Measurements from ENCODE around the gene ESRRB.
A peak's percentile ranks its signal among the peaks of the same experiment; 100 is the strongest.

Gene ESRRB

GRCh38 chr14:76339728-76340615 lies 36.0 kb upstream of the ESRRB start:
- no peak for DNase-seq (ENCODE audit: low read depth)
- TF ChIP-seq CTCF (conservative IDR thresholded peaks at IDR 0.05; ENCODE audit: control insufficient read depth, insufficient read depth, low read depth, low read length): no peak
- no peak overlapping the region for H3K4me3 ChIP-seq (ENCODE audit: control insufficient read depth, low read depth, low read length)

- no peak for TF ChIP-seq CTCF (conservative IDR thresholded peaks at IDR 0.05; ENCODE audit: control insufficient read depth, insufficient read depth, low read depth, low read length)
Measured at GRCh38 chr14:76343386-76343785, 32.6 kb upstream of the ESRRB start.

GRCh38 chr14:76346391-76347160 lies 29.4 kb upstream of the ESRRB start:
- DNase-seq (ENCODE audit: low read depth): no peak
- no peak for TF ChIP-seq CTCF (conservative IDR thresholded peaks at IDR 0.05; ENCODE audit: control insufficient read depth, insufficient read depth, low read depth, low read length)
- no peak overlapping the region for H3K4me3 ChIP-seq (ENCODE audit: control insufficient read depth, low read depth, low read length)

More at GRCh38 chr14:76343386-76343785, 32.6 kb upstream of the ESRRB start:
- DNase-seq (ENCODE audit: low read depth): no peak
- H3K4me3 ChIP-seq (ENCODE audit: control insufficient read depth, low read depth, low read length): no peak overlapping the region

- no peak overlapping the region for H3K4me3 ChIP-seq (ENCODE audit: control insufficient read depth, low read depth, low read length)
- no peak for TF ChIP-seq CTCF (conservative IDR thresholded peaks at IDR 0.05; ENCODE audit: control insufficient read depth, insufficient read depth, low read depth, low read length)
- DNase-seq (ENCODE audit: low read depth): peak; percentile 72
Measured at GRCh38 chr14:76348898-76349297, 27.0 kb upstream of the ESRRB start.

GRCh38 chr14:76349993-76350392 lies 25.9 kb upstream of the ESRRB start:
- DNase-seq (ENCODE audit: low read depth): no peak
- no peak overlapping the region for H3K4me3 ChIP-seq (ENCODE audit: control insufficient read depth, low read depth, low read length)
- no peak for TF ChIP-seq CTCF (conservative IDR thresholded peaks at IDR 0.05; ENCODE audit: control insufficient read depth, insufficient read depth, low read depth, low read length)

- no peak for TF ChIP-seq CTCF (conservative IDR thresholded peaks at IDR 0.05; ENCODE audit: control insufficient read depth, insufficient read depth, low read depth, low read length)
- no peak overlapping the region for H3K4me3 ChIP-seq (ENCODE audit: control insufficient read depth, low read depth, low read length)
- DNase-seq (ENCODE audit: low read depth): no peak
Measured at GRCh38 chr14:76350671-76351070, 25.3 kb upstream of the ESRRB start.

All from fibroblast of mammary gland (primary cell).